Measurements from ENCODE around the gene DZIP1L.

The DZIP1L gene

GRCh38 chr3:138031536-138031935 lies 83.9 kb downstream of the DZIP1L start:
- DNase-seq: no peak

- no peak for DNase-seq
These were observed 84.6 kb downstream of the DZIP1L start for GRCh38 chr3:138030734-138031280.

GRCh38 chr3:138027821-138028220 lies 87.6 kb downstream of the DZIP1L start:
- no peak for DNase-seq

- DNase-seq: no peak
These were observed 89.9 kb downstream of the DZIP1L start for GRCh38 chr3:138025553-138025952.

- no peak for DNase-seq
These were observed 91.7 kb downstream of the DZIP1L start for GRCh38 chr3:138023754-138024153.

GRCh38 chr3:138019281-138020069 lies 95.9 kb downstream of the DZIP1L start:
- no peak for DNase-seq

GRCh38 chr3:138016065-138016464 lies 99.3 kb downstream of the DZIP1L start:
- DNase-seq: no peak

- no peak for DNase-seq
These were observed 102.9 kb downstream of the DZIP1L start for GRCh38 chr3:138012526-138012925.
